GM10266 (cell line): ENCODE results near the gene TNK2.

Experiments used
- DNase-seq: peaks from one replicate; pipeline ENCODE4 v3.0.0; 2012; ENCODE audit errors: extremely low spot score
- CTCF ChIP-seq: IDR thresholded peaks from 2 replicates; pipeline ENCODE4 v1.5.1; 2012; ENCODE audit warnings: mild to moderate bottlenecking, low read depth; ENCODE audit not compliant: control insufficient read depth, insufficient read depth; ENCODE audit errors: missing control alignments

TNK2 gene

GRCh38 chr3:195860456-195860855 is 47.9 kb downstream of the TNK2 start:
- TF ChIP-seq CTCF = no peak
- no peak for DNase-seq

- TF ChIP-seq CTCF = no peak
- DNase-seq = no peak
Measured at GRCh38 chr3:195859846-195860411, 48.4 kb downstream of the TNK2 start.

DNA sequence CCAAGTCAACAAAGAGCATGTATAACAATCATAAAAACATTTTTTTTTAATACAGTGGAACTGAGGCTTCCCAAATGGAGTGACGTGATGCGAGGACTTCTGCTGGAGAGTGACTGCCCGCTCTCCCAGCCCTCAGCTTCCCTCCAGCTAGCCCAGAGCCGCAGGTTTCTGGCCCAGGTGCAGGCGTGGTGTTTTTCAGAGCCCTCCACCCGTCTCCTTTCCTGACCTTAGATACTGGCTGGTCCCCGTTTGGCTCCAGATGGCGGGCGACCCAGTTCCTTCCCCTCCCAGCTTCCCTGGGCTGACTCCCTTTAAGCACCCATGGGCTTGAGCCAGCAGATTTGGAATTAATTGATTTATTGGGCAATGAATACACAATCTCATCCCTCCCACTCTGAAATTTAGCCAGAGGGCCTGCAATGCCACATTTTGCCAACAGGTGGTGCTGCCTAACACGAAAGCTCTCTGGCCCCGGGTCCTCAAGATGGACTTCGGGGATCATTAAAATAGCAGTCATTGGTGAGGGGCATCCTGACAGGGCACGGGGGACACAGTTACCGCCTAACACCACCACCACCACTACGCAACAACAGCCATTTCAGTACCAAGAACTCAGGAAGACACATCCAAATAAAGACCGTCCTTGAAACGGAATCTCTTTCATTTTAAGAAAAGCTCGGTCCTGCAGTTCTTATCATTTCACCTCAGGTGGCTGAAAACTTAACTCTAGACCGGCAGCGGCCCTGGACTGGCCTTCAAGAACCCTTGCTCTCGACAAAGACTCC is 49.1 kb downstream of the TNK2 start:
- TF ChIP-seq CTCF = peak; percentile 100

GRCh38 chr3:195856410-195857084 is 51.8 kb downstream of the TNK2 start:
- TF ChIP-seq CTCF = no peak
- DNase-seq = no peak

More for the DNA sequence above, 49.1 kb downstream of the TNK2 start:
- peak; percentile 93 for DNase-seq

- no peak for TF ChIP-seq CTCF
- no peak for DNase-seq
Measured at GRCh38 chr3:195855471-195856409, 52.6 kb downstream of the TNK2 start.

DNA sequence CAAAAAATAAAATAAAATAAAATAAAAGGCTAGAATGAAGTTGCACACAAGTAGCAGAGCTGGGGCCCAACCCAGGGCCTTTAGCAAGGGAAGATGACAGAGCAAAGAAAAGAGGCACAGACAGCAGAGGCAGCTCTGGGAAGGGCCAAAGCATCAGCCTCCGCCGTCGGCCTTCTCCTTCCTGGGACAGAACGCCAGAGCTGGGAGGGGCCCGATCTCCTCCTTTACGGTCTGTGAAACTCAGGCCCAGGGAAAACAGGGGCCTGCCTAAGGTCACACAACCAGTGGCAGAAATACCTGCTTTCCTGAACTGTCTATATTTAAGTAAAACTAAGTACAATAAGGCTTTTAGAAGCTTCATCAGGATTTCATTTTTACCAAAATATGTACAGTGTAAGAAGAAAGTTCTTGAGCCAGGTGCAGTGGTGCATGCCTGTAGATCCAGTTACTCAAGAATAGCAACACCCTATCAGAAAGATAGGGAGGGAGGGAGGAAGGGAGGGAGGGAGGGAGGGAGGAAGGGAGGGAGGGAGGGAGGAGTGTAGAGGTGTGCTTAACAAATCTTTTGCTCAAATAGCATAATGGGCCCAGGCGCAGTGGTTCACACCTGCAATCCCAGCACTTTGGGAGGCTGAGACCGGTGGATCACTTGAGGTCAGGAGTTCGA is 53.6 kb downstream of the TNK2 start:
- no peak for DNase-seq
- no peak for TF ChIP-seq CTCF
